Common myeloid progenitor, CD34-positive (primary cell): Measurements from ENCODE around the gene NDUFA11. TPM values are rescaled to one million over a fixed set of nuclear protein-coding genes. Genes with fewer than 3 reads are reported as not detected.
A peak's percentile ranks its signal among the peaks of the same experiment; 100 is the strongest.

ENCODE experiments used
- CTCF ChIA-PET: fragments of 350-600 bp; sonication (Branson Sonifier 250); formaldehyde crosslinking; loops from one replicate; lab custom pipeline; 2021; ENCODE audit warnings: antibody characterized with exemption; lab: Charles Lee
- POLR2A ChIA-PET: fragments of 350-600 bp; sonication (Branson Sonifier 250); formaldehyde crosslinking; loops from one replicate; lab custom pipeline; 2021; ENCODE audit warnings: antibody characterized with exemption; lab: Charles Lee
- DNase-seq, 3 donors: peaks; one replicate each; pipeline versions ENCODE4 v3.0.0 to v3.0.0-alpha.2; 2013
- H3K27ac ChIP-seq, 2 experiments: 1 replicate in 1 of 2; 2 replicates in 1 of 2; pipeline ENCODE4 v1.7.0; 2013; ENCODE audit warnings: inconsistent platforms in 2 of 2, low read length in 2 of 2, mild to moderate bottlenecking in 2 of 2, low read depth in 1 of 2, moderate library complexity in 1 of 2; ENCODE audit not compliant: severe bottlenecking in 2 of 2, insufficient read depth in 1 of 2, poor library complexity in 1 of 2
- H3K27me3 ChIP-seq, 5 experiments: replicated peaks in 2 of 5; 1 replicate in 3 of 5; 2 replicates in 2 of 5; pipeline versions ENCODE4 v1.6.1 to v1.7.0; 2013; ENCODE audit warnings: low read length in 4 of 5, mild to moderate bottlenecking in 2 of 5, moderate library complexity in 2 of 5, inconsistent platforms in 1 of 5; ENCODE audit not compliant: insufficient read depth in 5 of 5, control insufficient read depth in 4 of 5
- H3K36me3 ChIP-seq, 4 experiments: 1 replicate in 2 of 4; 2 replicates in 2 of 4; pipeline versions ENCODE4 v1.6.1 to v1.7.0; 2013; ENCODE audit warnings: low read length in 3 of 4, control low read depth in 1 of 4, mild to moderate bottlenecking in 1 of 4; ENCODE audit not compliant: control insufficient read depth in 4 of 4, insufficient read depth in 4 of 4
- H3K4me1 ChIP-seq, 4 experiments: 1 replicate in 3 of 4; 2 replicates in 1 of 4; pipeline versions ENCODE4 v1.6.1 to v1.7.1; 2013; ENCODE audit warnings: low read length in 3 of 4, mild to moderate bottlenecking in 3 of 4, control low read depth in 1 of 4, inconsistent platforms in 1 of 4, moderate library complexity in 1 of 4; ENCODE audit not compliant: control insufficient read depth in 4 of 4, insufficient read depth in 4 of 4; ENCODE audit errors: control extremely low read depth in 1 of 4
- H3K4me3 ChIP-seq, 7 experiments: 1 replicate in 4 of 7; 2 replicates in 3 of 7; pipeline versions ENCODE4 v1.5.1 to v1.7.0; 2013; ENCODE audit warnings: mild to moderate bottlenecking in 7 of 7, low read length in 6 of 7, moderate library complexity in 6 of 7, inconsistent platforms in 2 of 7, low read depth in 2 of 7, control low read depth in 1 of 7; ENCODE audit not compliant: insufficient read depth in 4 of 7, control insufficient read depth in 1 of 7; ENCODE audit errors: extremely low read depth in 1 of 7
- H3K9me3 ChIP-seq, 5 experiments: 1 replicate in 4 of 5; 2 replicates in 1 of 5; pipeline versions ENCODE4 v1.6.1 to v1.7.1; 2013; ENCODE audit warnings: low read length in 4 of 5, mild to moderate bottlenecking in 2 of 5, inconsistent platforms in 1 of 5, low read depth in 1 of 5, moderate library complexity in 1 of 5; ENCODE audit not compliant: control insufficient read depth in 4 of 5, insufficient read depth in 2 of 5; ENCODE audit errors: control extremely low read depth in 1 of 5
- WGBS: methylation state at CpG from one replicate; pipeline ENCODE4 v1.1.5; 2013; ENCODE audit not compliant: insufficient coverage; 5-methylcytosine and 5-hydroxymethylcytosine counted together
- polyA plus RNA-seq: library from polyadenylated mRNA; unstranded; fragments of 120-200 nt; gene quantifications from one replicate; pipeline ENCODE4 v1.2.1, GENCODE V29; 2013

The NDUFA11 gene
- 125 TPM for polyA plus RNA-seq

DNA sequence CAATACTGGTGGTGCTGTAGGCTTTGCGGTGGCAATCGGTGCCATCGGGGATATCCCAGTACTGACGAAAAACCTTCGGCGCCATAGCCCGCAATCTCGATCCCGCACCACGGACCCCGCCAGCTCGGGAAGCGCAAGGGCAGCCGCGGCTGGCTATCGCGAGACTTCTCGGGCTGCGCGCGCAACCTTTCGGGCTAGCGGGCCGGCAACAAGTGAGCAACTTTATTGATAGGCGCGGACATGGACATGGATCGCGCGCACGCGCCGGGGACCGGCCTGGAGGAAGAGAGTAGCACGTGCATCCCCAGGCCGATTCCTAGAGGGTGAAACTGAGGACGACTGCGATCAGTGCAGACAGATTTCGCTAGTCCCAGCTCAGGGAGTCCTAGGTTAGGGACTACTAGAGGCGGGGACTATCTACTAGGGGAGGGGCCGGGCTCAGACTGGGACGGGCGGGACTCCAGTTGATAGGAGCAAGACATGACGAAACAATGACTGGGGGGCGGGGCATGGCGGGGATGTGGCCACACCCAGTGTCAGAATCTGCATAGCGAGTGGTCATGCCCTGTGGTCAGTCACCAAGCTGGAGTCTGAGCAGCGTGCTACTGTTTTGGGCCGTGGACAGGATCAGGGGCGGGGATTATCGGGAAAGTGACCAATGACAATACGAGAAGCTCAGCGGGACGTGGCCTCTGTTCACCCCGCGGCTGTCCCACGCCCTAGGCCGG lies at the start of gene NDUFA11:
Gene NDUFA11, minus strand, starts transcription at position 167 of the 728 bp plus-strand sequence. Its CDS starts 82 bp downstream, at position 85.
- POLR2A ChIA-PET, result interaction anchor here (1.0 to 1.7 kb wide), 5 partner anchors 64 to 112 kb away, joined by 3 to 10 read pairs (median 3); partner anchors contain the start of genes DUS3L and FUT6

DNA sequence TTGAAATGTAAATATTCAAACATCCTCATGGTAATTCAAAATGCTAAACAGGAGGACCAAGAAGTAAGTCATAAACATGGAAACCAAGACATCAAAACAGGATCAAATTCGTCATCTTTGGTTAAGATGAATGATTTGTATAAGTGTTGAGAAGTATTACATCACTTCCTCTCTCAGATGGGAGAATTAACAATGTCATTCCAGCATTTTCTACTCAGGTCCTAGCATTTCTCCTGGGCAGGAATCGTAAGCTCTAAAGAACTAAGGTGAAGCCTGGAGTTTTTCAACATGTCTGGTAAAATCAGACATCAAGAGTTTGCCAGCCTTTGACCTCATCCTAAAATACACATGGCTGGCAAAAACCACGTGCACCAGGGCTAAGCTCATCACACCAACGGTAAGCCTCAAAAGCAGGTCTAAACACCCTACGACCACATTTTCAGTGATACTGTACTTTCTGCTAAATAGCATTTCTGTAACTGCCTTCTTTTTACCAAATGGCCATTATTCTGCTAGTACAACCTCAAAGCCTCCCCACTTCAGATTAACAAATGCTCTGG lies 49.5 kb upstream of the NDUFA11 start:
- no peaks in the 10 kb centered on the region for H3K27me3 ChIP-seq
- H3K9me3 ChIP-seq, result no peaks in the 10 kb centered on the region
- WGBS, result 73% methylated on average over 4 of the region's 5 CpGs
- peaks cover 0 to 35% (median 11%) of the 10 kb centered on the region in 4 experiments for H3K36me3 ChIP-seq
- DNase-seq, result peak in 2 of 3 donors; percentile 37 to 41
- CTCF ChIA-PET, result interaction anchor here (0.9 to 4.6 kb wide), 7 partner anchors 9 to 149 kb away, joined by 3 to 20 read pairs (median 4); no protein-coding TSS in a partner anchor
- peak overlapping the region in 1 of 2 experiments; percentile 67 for H3K27ac ChIP-seq
- H3K4me1 ChIP-seq, result peaks cover 9 to 67% (median 44%) of the 10 kb centered on the region in 4 experiments
- peak overlapping the region in 2 of 7 experiments; percentile 44 to 60 for H3K4me3 ChIP-seq
- POLR2A ChIA-PET, result no interaction called here

More for the DNA sequence above, at the start of gene NDUFA11:
- WGBS, result under 1% methylated on average over 56 of the region's 57 CpGs
- peaks cover 0 to 25% (median 16%) of the 10 kb centered on the region in 4 experiments for H3K4me1 ChIP-seq
- peak; percentile 95 to 97 (median 97) for DNase-seq
- no peaks in the 10 kb centered on the region for H3K9me3 ChIP-seq
- H3K27me3 ChIP-seq, result no peaks in the 10 kb centered on the region
- CTCF ChIA-PET, result interaction anchor here (0.9 to 3.5 kb wide), 5 partner anchors 11 to 138 kb away, joined by 3 to 17 read pairs (median 3); partner anchors contain the start of gene NRTN
- peaks cover 0 to 11% (median 8%) of the 10 kb centered on the region in 4 experiments for H3K36me3 ChIP-seq
- peak within 1 kb of the TSS; percentile 94 to 97 for H3K27ac ChIP-seq
- peak within 1 kb of the TSS; percentile 61 to 100 (median 97) for H3K4me3 ChIP-seq

DNA sequence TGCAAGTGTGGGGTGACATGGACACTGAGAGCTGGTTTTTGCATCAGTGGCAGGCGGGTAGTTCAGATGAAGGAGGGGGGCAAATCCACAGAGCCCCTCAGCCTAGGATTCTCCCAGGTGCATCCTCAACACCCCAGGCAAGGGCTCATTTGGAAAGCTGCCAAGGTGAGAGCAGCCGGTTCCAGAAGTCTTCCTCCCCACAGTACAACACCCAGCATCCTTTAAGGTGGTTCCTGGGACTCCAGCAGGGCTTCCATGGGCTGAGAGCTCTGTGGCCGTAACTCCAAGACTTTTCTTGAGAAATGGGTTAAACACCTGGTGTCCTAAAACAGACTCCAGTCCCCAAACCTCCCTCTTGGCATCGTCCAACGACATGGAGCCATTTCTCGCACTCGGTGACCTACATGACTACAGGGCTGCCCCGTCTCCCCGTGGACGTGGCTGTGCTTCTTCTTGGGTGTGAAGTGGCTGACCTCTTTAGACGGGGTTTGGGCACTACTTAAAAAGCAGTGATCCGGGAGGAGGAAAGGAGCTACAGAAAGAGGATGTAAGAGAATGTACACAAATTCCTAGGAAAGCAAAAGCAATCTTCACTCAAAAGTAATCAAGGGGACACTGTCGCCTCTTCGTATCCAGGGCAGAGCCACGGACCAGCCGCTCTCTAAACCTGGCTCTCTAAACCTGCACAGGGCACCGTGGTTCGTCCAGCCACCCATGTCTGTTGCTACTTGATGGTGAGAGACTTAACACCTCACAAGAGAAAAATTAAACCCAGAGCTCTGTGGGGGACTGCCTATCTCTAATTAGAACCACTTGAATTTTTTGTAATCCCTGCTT lies 48.8 kb upstream of the NDUFA11 start:
- peaks cover 9 to 67% (median 44%) of the 10 kb centered on the region in 4 experiments for H3K4me1 ChIP-seq
- CTCF ChIA-PET, result interaction anchor here (0.9 to 4.6 kb wide), 7 partner anchors 9 to 148 kb away, joined by 3 to 20 read pairs (median 4); no protein-coding TSS in a partner anchor

DNA sequence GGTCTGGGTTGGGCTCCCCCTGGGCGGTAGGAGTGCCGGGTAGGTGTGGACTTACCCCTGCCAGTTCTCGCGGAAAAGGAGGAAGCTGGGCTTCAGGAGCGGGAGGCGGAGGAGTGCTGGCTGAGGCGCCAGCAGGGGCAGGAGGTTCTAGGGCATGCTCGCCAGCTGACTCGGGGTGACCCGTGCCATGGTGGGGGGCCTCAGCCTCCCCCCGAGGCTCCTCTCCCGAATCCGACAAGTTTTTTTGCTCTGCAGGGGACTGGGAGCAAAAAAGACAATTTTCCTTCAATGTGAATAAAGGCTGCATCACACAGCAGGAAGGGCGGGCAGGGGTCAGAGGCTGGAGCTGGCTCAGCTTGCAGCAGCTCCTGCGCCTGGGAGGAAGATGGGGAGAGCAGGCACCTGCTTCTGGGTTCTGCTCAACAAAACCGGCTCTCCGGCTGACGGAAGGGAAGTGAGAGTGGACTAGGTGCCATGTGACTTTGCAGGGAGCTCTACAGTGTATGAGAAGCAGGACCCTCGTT lies 47.8 kb upstream of the NDUFA11 start:
- H3K27ac ChIP-seq, result no peak overlapping the region
- CTCF ChIA-PET, result interaction anchor here (0.6 to 4.6 kb wide), 8 partner anchors 10 to 400 kb away, joined by 3 to 20 read pairs (median 3); no protein-coding TSS in a partner anchor
- H3K4me3 ChIP-seq, result peak overlapping the region in 1 of 7 experiments; percentile 49
- no peaks in the 10 kb centered on the region for H3K9me3 ChIP-seq
- POLR2A ChIA-PET, result interaction anchor here (1.3 kb wide), 1 partner anchor 10 kb away, joined by 3 read pairs; no protein-coding TSS in a partner anchor
- DNase-seq, result no peak
- peaks cover 9 to 67% (median 44%) of the 10 kb centered on the region in 4 experiments for H3K4me1 ChIP-seq
- H3K36me3 ChIP-seq, result peaks cover 3 to 41% (median 12%) of the 10 kb centered on the region in 4 experiments
- WGBS, result 10% methylated on average over 19 of the region's 19 CpGs
- H3K27me3 ChIP-seq, result no peaks in the 10 kb centered on the region

More for the DNA sequence above, 48.8 kb upstream of the NDUFA11 start:
- H3K27ac ChIP-seq, result peak overlapping the region in 1 of 2 experiments; percentile 67
- POLR2A ChIA-PET, result no interaction called here
- no peaks in the 10 kb centered on the region for H3K27me3 ChIP-seq
- DNase-seq, result peak in 2 of 3 donors; percentile 41 to 48
- H3K4me3 ChIP-seq, result no peak overlapping the region
- H3K36me3 ChIP-seq, result peaks cover 2 to 34% (median 13%) of the 10 kb centered on the region in 4 experiments
- WGBS, result 90% methylated on average over 14 of the region's 18 CpGs
- no peaks in the 10 kb centered on the region for H3K9me3 ChIP-seq

DNA sequence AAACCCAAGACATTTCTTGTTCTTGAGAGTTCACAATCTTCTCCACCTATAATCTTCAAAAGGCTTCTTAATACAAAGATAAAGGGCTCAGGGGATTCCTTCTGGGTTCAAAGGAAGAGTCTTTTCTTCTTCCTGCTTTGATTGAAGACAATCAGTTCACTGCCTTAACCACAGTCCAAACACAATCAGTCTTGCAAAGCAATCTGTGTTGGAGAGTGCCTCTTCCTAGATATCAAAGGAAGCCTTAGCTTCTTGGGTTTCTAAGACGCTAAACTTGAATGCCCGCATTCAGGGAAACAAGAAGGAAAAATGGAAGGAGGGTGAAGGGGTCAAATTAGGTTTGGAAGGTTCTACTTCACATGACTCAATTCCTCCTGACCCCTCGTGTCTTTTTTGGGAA lies 47.2 kb upstream of the NDUFA11 start:
- Histone ChIP-seq H3K27ac (no peak overlapping the region), H3K4me1 (peaks cover 9 to 67% (median 44%) of the 10 kb centered on the region in 4 experiments), H3K9me3 (no peaks in the 10 kb centered on the region), H3K36me3 (peaks cover 6 to 47% (median 12%) of the 10 kb centered on the region in 4 experiments), H3K4me3 (no peak overlapping the region), H3K27me3 (no peaks in the 10 kb centered on the region)
- WGBS, result 90% methylated on average over 2 of the region's 3 CpGs
- DNase-seq, result no peak
- ChIA-PET CTCF (interaction anchor here (1.0 to 4.6 kb wide), 5 partner anchors 9 to 147 kb away, joined by 3 to 20 read pairs (median 3); no protein-coding TSS in a partner anchor), POLR2A (interaction anchor here (1.3 kb wide), 1 partner anchor 11 kb away, joined by 3 read pairs; no protein-coding TSS in a partner anchor)

DNA sequence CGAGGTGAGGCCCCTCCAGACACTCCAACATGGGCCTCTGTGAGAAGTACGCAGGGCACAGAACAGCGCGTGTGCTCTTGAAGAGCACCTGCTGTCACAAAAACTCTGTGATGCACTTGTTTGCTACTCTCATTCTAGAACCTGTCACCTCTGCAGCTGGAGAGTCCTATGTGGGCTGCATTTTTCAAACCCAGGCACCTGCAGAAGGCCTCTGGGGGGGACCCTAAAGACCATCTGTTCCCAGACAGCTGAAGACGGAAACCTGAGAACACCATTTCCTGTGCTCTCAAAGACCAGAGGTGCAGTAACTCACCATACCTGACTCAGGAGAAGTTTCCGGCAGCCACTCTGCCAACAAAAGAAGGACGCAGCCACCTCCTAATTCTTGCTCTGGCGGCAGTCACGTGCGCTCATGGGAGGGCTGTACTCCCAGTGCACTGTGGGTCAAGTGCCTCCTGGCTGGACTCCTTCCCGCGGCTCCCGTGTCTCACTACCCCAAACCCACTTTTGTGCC lies 46.3 kb upstream of the NDUFA11 start:
- Histone ChIP-seq H3K36me3 (peaks cover 6 to 47% (median 12%) of the 10 kb centered on the region in 4 experiments), H3K9me3 (no peaks in the 10 kb centered on the region), H3K27me3 (no peaks in the 10 kb centered on the region), H3K4me3 (no peak overlapping the region), H3K27ac (no peak overlapping the region), H3K4me1 (peaks cover 9 to 61% (median 42%) of the 10 kb centered on the region in 4 experiments)
- peak; percentile 33 to 67 (median 37) for DNase-seq
- POLR2A ChIA-PET, result no interaction called here
- 78% methylated on average over 9 of the region's 13 CpGs for WGBS
- CTCF ChIA-PET, result interaction anchor here (1.2 to 4.6 kb wide), 3 partner anchors 18 to 22 kb away, joined by 3 to 20 read pairs (median 4); no protein-coding TSS in a partner anchor
